H9 (cell line): ENCODE measurements around the gene EXOC2. TPM values are rescaled to one million over a fixed set of nuclear protein-coding genes. Genes with fewer than 3 reads are reported as not detected.

ENCODE experiments used
- DNase-seq: peaks from one replicate; pipeline ENCODE4 v3.0.0-alpha.2; 2017
- H2AFZ ChIP-seq: one replicate; pipeline ENCODE4 v1.6.1; 2013; ENCODE audit warnings: mild to moderate bottlenecking, low read length, control low read depth, moderate library complexity
- H2AK5ac ChIP-seq: 2 replicates; pipeline ENCODE4 v1.6.1; 2013; ENCODE audit warnings: low read length, control low read depth, mixed read lengths; ENCODE audit not compliant: insufficient read length
- H2BK120ac ChIP-seq: one replicate; pipeline ENCODE4 v1.6.1; 2013; ENCODE audit warnings: low read depth, mild to moderate bottlenecking, low read length, control low read depth, inconsistent platforms; ENCODE audit not compliant: poor library complexity, severe bottlenecking
- H2BK12ac ChIP-seq: 2 replicates; pipeline ENCODE4 v1.6.1; 2013; ENCODE audit warnings: low read length, control low read depth, mixed read lengths, low read depth; ENCODE audit not compliant: insufficient read length
- H2BK15ac ChIP-seq: 2 replicates; pipeline ENCODE4 v1.6.1; 2013; ENCODE audit warnings: low read depth, low read length, control low read depth
- H2BK20ac ChIP-seq: one replicate; pipeline ENCODE4 v1.6.1; 2013; ENCODE audit warnings: low read depth, mild to moderate bottlenecking, low read length, control low read depth, inconsistent platforms; ENCODE audit not compliant: poor library complexity, severe bottlenecking
- H2BK5ac ChIP-seq: 2 replicates; pipeline ENCODE4 v1.6.1; 2013; ENCODE audit warnings: low read length, control low read depth, mixed read lengths; ENCODE audit not compliant: insufficient read length
- H3K14ac ChIP-seq: 2 replicates; pipeline ENCODE4 v1.6.1; 2013; ENCODE audit warnings: low read length, control low read depth; ENCODE audit not compliant: insufficient read depth
- H3K18ac ChIP-seq: 2 replicates; pipeline ENCODE4 v1.6.1; 2013; ENCODE audit warnings: low read depth, mild to moderate bottlenecking, mixed read lengths, low read length, control low read depth; ENCODE audit not compliant: insufficient read length
- H3K23ac ChIP-seq: 2 replicates; pipeline ENCODE4 v1.6.1; 2013; ENCODE audit warnings: low read length, control low read depth, mixed read lengths, low read depth; ENCODE audit not compliant: insufficient read length
- H3K23me2 ChIP-seq: 2 replicates; pipeline ENCODE4 v1.6.1; 2013; ENCODE audit warnings: low read depth, mild to moderate bottlenecking, mixed read lengths, low read length, control low read depth; ENCODE audit not compliant: insufficient read length, poor library complexity, severe bottlenecking
- H3K27ac ChIP-seq: 2 replicates; pipeline ENCODE4 v1.5.1; 2013; ENCODE audit warnings: low read length, control low read depth, mixed read lengths, low read depth; ENCODE audit not compliant: insufficient read length
- H3K27me3 ChIP-seq: 2 replicates; pipeline ENCODE4 v1.6.1; 2013; ENCODE audit warnings: low read length, control low read depth, inconsistent platforms; ENCODE audit not compliant: insufficient read depth
- H3K4ac ChIP-seq: 2 replicates; pipeline ENCODE4 v1.6.1; 2013; ENCODE audit warnings: low read depth, mild to moderate bottlenecking, control low read depth, inconsistent platforms, low read length, moderate library complexity
- H3K4me1 ChIP-seq: 2 replicates; pipeline ENCODE4 v1.6.1; 2013; ENCODE audit warnings: low read length, control low read depth, inconsistent platforms; ENCODE audit not compliant: insufficient read depth
- H3K4me2 ChIP-seq: 2 replicates; pipeline ENCODE4 v1.6.1; 2013; ENCODE audit warnings: low read length, control low read depth, mixed read lengths; ENCODE audit not compliant: insufficient read length, insufficient read depth
- H3K56ac ChIP-seq: 2 replicates; pipeline ENCODE4 v1.6.1; 2013; ENCODE audit warnings: low read depth, mild to moderate bottlenecking, mixed read lengths, low read length, control low read depth; ENCODE audit not compliant: insufficient read length
- H3K79me1 ChIP-seq: 2 replicates; pipeline ENCODE4 v1.6.1; 2013; ENCODE audit warnings: low read depth, mild to moderate bottlenecking, moderate library complexity, low read length, control low read depth, inconsistent platforms; ENCODE audit not compliant: insufficient read depth, poor library complexity, severe bottlenecking
- H3K79me2 ChIP-seq: 2 replicates; pipeline ENCODE4 v1.6.1; 2013; ENCODE audit warnings: low read length, control low read depth, inconsistent platforms; ENCODE audit not compliant: insufficient read depth
- H3K9ac ChIP-seq: 2 replicates; pipeline ENCODE4 v1.6.1; 2013; ENCODE audit warnings: low read length, control low read depth, mixed read lengths; ENCODE audit not compliant: insufficient read length; ENCODE audit errors: extremely low read depth
- H3K9me3 ChIP-seq: one replicate; pipeline ENCODE4 v1.6.1; 2013; ENCODE audit warnings: low read depth, low read length, inconsistent platforms; ENCODE audit not compliant: control insufficient read depth
- H3T11ph ChIP-seq: one replicate; pipeline ENCODE4 v1.6.1; 2013; ENCODE audit warnings: mild to moderate bottlenecking, low read length, control low read depth, inconsistent platforms
- H4K20me1 ChIP-seq: one replicate; pipeline ENCODE4 v1.6.1; 2013; ENCODE audit not compliant: control insufficient read depth, insufficient read length, insufficient read depth
- H4K5ac ChIP-seq: 2 replicates; pipeline ENCODE4 v1.6.1; 2013; ENCODE audit warnings: low read depth, mild to moderate bottlenecking, mixed read lengths, low read length, control low read depth; ENCODE audit not compliant: insufficient read length
- H4K8ac ChIP-seq: replicated peaks from 2 replicates; pipeline ENCODE4 v1.6.1; 2013; ENCODE audit warnings: low read length, control low read depth, mixed read lengths, low read depth; ENCODE audit not compliant: insufficient read length
- H4K91ac ChIP-seq: 2 replicates; pipeline ENCODE4 v1.6.1; 2013; ENCODE audit warnings: low read depth, mild to moderate bottlenecking, moderate library complexity, mixed read lengths, low read length, control low read depth; ENCODE audit not compliant: insufficient read length
- H3K27ac Mint-ChIP-seq, 3 experiments: 2 replicates in 2 of 3; 3 replicates in 1 of 3; pipeline ENCODE4 v1.8.0; 2020 to 2021; ENCODE audit warnings: mixed read lengths in 3 of 3, mild to moderate bottlenecking in 1 of 3, moderate library complexity in 1 of 3
- H3K27me3 Mint-ChIP-seq: 2 replicates; pipeline ENCODE4 v1.8.0; 2021; ENCODE audit warnings: low read depth, mild to moderate bottlenecking, moderate library complexity, mixed read lengths
- H3K36me3 Mint-ChIP-seq, 3 experiments: 2 replicates in 2 of 3; 3 replicates in 1 of 3; pipeline ENCODE4 v1.8.0; 2020 to 2021; ENCODE audit warnings: low read depth in 3 of 3, mixed read lengths in 3 of 3; ENCODE audit not compliant: insufficient read depth in 1 of 3
- H3K4me1 Mint-ChIP-seq, 2 experiments: 2 replicates each; pipeline ENCODE4 v1.8.0; 2020; ENCODE audit warnings: mixed read lengths in 2 of 2
- H3K4me3 Mint-ChIP-seq, 2 experiments: 2 replicates in 1 of 2; 3 replicates in 1 of 2; pipeline ENCODE4 v1.8.0; 2020 to 2021; ENCODE audit warnings: mild to moderate bottlenecking in 2 of 2, mixed read lengths in 2 of 2, moderate library complexity in 1 of 2
- H3K9me3 Mint-ChIP-seq, 2 experiments: 2 replicates in 1 of 2; 3 replicates in 1 of 2; pipeline ENCODE4 v1.8.0; 2020; ENCODE audit warnings: mild to moderate bottlenecking in 2 of 2, mixed read lengths in 2 of 2, moderate library complexity in 1 of 2
- WGBS: extraction: QIAGEN DNeasy Blood & Tissue Kit; methylation state at CpG from one replicate; pipeline ENCODE4 v1.1.7; 2013; ENCODE audit warnings: missing lambda C conversion rate, low lambda C conversion rate, mixed read lengths; ENCODE audit not compliant: insufficient read length; ENCODE audit errors: extremely low coverage; 5-methylcytosine and 5-hydroxymethylcytosine counted together
- total RNA-seq: library from RNA; stranded (reverse); gene quantifications from 2 replicates; pipeline ENCODE4 v1.2.1, GENCODE V29; 2021
- TF ChIP-seq, protein P1 (sequence below): fragments of 200-600 bp; sonication (generic); conservative IDR thresholded peaks from 3 replicates; pipeline ENCODE4 v1.8.0; 2021; ENCODE audit warnings: antibody characterized with exemption, mild to moderate bottlenecking

Gene EXOC2
- total RNA-seq, 1 experiment from 2014 or later: 29.9 TPM

- no peaks in the 10 kb centered on the region for H3K79me2 ChIP-seq
- no peak overlapping the region for H2AFZ ChIP-seq
- H2BK5ac ChIP-seq: no peak overlapping the region
- no peak overlapping the region for H3K4ac ChIP-seq
- DNase-seq: peak; percentile 17
- H3K36me3 Mint-ChIP-seq: peaks cover 3 to 22% (median 11%) of the 10 kb centered on the region in 3 experiments; a peak in 6 of 7 replicates
- H3K4me2 ChIP-seq: no peak overlapping the region
- no peak overlapping the region for H2BK120ac ChIP-seq
- H4K91ac ChIP-seq: no peak overlapping the region
- no CpG with 5 or more reads among the region's 29 CpGs for WGBS
- no peak overlapping the region for H3K23ac ChIP-seq
- no peak overlapping the region for H3K27ac Mint-ChIP-seq
- no peak overlapping the region for H3K56ac ChIP-seq
- no peaks in the 10 kb centered on the region for H3K4me1 Mint-ChIP-seq
- no peak overlapping the region for H3K14ac ChIP-seq
- no peak overlapping the region for H3K27ac ChIP-seq
- no peak overlapping the region for H3K4me3 Mint-ChIP-seq
- no peaks in the 10 kb centered on the region for H3K23me2 ChIP-seq
- H3K27me3 Mint-ChIP-seq: no peaks in the 10 kb centered on the region; the same call in 1 of the 2 replicates
- no peaks in the 10 kb centered on the region for H3K27me3 ChIP-seq
- H3K18ac ChIP-seq: no peak overlapping the region
- H3K4me1 ChIP-seq: no peaks in the 10 kb centered on the region
- no peak overlapping the region for H2AK5ac ChIP-seq
- H2BK12ac ChIP-seq: no peak overlapping the region
- H2BK20ac ChIP-seq: no peak overlapping the region
- H4K8ac ChIP-seq: no peak overlapping the region
- H3K9ac ChIP-seq: no peak overlapping the region
- no peaks in the 10 kb centered on the region for H4K20me1 ChIP-seq
- H3K9me3 ChIP-seq: peaks cover 6% of the 10 kb centered on the region
- no peaks in the 10 kb centered on the region for H3K79me1 ChIP-seq
- H2BK15ac ChIP-seq: no peak overlapping the region
- H4K5ac ChIP-seq: no peak overlapping the region
- TF ChIP-seq, protein P1, sequence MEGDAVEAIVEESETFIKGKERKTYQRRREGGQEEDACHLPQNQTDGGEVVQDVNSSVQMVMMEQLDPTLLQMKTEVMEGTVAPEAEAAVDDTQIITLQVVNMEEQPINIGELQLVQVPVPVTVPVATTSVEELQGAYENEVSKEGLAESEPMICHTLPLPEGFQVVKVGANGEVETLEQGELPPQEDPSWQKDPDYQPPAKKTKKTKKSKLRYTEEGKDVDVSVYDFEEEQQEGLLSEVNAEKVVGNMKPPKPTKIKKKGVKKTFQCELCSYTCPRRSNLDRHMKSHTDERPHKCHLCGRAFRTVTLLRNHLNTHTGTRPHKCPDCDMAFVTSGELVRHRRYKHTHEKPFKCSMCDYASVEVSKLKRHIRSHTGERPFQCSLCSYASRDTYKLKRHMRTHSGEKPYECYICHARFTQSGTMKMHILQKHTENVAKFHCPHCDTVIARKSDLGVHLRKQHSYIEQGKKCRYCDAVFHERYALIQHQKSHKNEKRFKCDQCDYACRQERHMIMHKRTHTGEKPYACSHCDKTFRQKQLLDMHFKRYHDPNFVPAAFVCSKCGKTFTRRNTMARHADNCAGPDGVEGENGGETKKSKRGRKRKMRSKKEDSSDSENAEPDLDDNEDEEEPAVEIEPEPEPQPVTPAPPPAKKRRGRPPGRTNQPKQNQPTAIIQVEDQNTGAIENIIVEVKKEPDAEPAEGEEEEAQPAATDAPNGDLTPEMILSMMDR: no peak
- no peak overlapping the region for H3T11ph ChIP-seq
- peaks cover 15 to 23% of the 10 kb centered on the region in 2 experiments for H3K9me3 Mint-ChIP-seq
Measured at GRCh38 chr6:447381-448165, 245.4 kb downstream of the EXOC2 start.
